Myocyte (in vitro differentiated cells): Measurements from ENCODE around the gene SLC4A3. TPM values are rescaled to one million over a fixed set of nuclear protein-coding genes. Genes with fewer than 3 reads are reported as not detected.
A peak's percentile ranks its signal among the peaks of the same experiment; 100 is the strongest.
"Not testable (repeated sequence)": the region's sequence is repeated elsewhere in the genome, so short reads cannot be mapped to it uniquely, and the experiment has no call there.

Experiments
- DNase-seq: peaks from one replicate; pipeline ENCODE4 v3.0.0-alpha.2; 2012; ENCODE audit warnings: low read depth
- total RNA-seq: library from RNA; depleted of rRNA; stranded (reverse); fragments of >200 nt; gene quantifications from 2 replicates; pipeline ENCODE4 v1.2.3, GENCODE V29; 2014

SLC4A3 gene
- total RNA-seq, 1 donor from 2014 or later, result 4.3 TPM

DNA sequence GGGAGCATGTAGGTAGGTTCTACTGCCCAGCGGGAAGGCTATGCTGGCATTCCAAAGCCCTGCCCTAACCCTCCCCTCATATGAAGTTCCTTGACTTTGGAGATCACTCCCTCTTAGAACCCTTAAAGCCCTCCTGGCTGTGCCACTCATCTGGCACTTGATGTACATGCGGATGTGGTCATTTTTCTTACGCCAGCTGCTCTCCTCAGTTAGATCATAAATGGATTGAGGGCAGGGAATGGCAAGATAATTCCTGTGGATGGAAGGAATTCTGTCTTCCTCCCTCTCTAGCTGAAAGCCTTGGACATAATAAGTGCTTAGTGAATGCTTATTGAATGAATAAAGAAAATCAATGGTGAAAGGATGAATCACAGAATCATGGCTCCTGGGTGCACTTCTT lies 51.6 kb downstream of the SLC4A3 start:
- DNase-seq, result no peak

DNA sequence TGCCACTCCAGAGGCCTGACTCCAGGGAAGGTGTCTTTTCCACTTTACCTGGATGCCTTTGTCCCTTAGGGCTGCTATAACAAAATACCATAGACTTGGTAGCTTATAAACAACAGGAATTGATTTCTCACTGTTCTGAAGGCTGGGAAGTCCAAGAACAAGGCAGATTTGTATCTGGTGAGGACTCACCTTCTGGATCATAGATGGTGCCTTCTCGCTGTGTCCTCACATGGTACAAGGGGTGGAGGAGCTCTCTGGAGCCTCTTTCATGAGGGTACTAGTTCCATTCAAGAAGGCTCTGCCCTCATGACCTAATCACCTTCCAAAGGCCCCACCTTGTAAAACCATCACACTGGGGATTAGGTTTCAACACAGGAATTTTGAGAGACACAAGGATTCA lies 52.1 kb downstream of the SLC4A3 start:
- no peak for DNase-seq

DNA sequence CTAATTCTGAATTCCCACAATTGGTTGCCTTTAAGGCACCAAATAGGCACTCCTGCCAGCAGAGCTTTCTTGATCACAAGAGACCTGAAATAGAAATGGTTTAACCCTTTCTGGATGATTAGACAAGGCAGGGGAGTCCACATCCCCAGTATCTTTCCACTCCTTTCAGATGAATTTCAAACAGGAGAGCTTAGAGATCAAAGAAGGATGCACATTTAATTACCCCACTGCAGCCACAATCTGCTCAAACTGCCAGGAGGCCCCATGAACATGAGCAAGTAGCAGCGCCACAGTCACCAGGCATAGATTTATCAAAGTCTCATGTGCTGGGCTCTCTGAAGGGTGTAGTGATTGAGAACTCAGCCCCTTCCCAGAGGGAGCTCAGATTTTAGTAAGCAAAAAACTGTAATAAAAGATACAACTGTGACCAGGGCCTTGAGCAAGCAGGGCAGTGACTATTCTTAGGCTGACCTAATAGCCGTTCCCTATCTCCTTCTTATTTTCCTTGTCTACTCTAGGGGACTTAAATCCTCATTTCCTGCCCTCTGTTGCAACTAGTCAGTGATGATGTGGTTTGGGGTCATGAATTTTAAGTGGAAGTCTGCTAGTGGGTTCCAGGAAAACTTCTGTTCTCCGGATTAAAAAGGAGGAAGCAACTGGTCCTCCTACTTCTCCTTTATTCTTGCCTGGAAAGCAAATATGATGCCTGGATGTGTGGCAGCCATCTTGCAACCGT lies 53.7 kb downstream of the SLC4A3 start:
- DNase-seq, result no peak

DNA sequence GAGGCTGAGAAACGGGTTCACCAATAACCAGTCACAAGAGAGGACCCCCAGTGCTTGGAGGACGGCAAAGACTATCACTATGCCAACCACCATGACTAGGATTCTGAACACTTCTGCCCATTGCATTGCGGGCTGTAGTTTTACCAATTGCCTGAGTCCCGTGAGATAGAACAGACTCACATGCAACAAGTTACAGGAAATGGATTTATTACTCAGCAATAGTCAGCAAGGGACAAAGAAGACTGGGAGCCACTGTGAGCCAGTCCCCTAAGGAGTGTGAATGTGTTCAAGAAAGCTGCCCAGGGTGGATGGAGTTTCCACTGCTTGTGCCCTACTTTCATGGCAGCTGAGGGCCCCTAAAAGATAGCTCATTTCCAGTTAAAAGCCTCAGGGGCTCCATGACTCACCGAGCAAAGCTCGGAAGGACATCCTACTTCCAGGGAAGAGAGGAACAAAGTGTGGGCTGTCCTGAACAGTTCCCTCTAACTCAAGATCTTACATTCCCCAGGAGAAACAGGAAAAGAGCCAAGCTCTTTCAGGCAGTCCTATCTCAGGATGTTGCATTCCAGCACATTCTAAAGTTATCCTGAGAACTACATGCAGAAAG lies 54.4 kb downstream of the SLC4A3 start:
- DNase-seq, result no peak

DNA sequence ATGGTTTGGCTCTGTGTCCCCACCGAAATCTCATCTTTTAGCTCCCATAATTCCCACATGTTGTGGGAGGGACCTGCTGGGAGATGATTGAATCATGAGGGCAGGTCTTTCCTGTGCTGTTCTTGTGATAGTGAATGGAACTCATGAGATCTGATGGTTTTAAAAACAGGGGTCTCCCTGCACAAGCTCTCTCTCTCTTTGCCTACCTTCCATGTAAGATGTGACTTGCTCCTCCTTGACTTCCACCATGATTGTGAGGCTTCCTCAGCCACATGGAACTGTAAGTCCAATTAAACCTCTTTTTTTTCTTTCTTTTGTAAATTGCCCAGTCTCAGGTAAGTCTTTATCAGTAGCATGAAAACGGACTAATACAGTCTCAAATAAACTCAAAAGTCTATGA lies 56.0 kb downstream of the SLC4A3 start:
- not testable (repeated sequence) for DNase-seq

DNA sequence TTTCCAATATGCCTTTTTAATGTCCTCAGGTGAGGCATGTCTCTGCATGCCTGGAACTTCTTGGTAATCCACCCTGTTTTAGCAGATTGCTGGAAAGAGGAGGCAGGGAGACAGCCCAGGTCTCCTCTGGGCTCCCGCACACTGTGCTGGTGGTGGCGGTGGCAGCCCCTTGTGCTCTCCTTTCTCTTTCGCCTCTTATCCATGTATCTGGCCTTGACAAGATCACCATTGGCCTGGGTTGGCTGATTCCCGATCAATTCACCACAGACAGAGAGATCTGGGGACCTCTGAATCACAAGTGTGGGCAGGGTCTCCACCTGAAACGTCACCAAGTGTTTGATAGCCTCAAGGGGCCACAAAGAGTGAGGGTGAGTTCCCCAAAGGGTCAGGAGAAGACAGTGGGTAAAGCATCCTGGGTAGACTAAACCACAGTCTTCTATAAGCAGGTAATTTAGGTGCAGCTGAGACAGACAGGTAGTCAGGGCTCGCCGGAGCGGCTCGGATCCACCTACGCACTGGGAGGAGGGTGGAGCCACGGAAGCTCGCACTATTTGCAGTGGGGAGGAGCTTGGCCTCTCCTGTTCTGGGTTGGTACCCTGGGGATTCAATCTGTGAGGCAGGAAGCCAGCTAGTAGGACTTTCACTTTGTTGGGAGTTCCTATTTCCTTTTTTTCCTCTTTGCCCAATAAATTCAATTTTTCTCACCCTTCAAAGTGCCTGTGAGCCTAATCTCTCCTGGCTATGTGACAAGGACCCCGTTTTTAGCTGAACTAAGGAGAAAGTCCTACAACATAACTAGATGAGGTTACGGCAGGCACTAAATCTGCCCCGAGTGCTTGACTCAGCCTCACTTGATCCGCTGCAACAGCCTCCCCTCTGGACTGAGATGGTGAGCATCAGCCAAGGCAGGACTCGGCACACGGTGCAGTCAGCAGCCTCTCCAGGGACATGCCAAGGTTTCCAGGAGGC lies 57.6 kb downstream of the SLC4A3 start:
- DNase-seq, result peak; percentile 68

DNA sequence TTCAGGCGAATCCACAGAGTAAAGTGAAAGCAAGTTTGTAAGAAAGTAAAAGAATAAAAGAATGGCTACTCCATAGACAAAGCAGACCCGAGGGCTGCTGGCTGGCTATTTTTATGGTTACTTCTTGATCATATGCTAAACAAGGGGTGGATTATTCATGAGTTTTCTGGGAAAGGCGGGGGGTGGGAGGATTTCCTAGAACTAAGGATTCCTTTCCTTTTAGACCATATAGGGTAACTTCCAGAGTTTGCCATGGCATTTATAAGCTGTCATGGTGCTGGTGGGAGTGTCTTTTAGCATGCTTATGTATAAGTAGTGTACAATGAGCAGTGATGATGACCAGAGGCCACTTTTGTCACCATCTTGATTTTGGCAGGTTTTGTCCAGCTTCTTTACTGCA lies 59.8 kb downstream of the SLC4A3 start:
- DNase-seq, result no peak

DNA sequence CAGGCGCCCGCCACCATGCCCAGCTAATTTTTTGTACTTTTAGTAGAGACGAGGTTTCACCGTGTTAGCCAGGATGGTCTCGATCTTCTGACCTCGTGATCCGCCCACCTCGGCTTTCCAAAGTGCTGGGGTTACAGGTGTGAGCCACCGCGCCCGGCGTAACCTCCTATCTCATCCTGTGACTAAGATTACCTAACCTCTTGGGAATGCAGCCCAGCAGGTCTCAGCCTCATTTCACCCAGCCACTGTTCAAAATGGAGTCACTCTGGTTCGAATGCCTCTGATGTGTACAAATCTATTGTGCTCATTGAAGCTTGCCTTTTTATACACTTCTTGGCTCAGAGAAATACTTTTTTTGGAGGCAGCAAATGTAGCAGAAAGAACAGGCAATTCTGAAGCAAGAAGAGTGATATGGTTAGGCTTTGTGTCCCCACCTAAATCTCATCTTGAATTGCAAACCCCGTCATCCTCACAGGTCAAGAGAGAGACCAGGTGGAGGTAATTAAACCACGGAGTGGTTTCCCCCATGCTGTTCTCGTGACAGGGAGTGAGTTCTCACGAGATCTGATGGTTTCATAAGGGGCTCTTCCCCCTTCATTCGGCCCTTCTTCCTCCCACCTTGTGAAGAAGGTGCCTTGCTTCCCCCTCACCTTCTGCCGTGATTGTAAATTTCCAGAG lies 60.6 kb downstream of the SLC4A3 start:
- DNase-seq, result no peak

DNA sequence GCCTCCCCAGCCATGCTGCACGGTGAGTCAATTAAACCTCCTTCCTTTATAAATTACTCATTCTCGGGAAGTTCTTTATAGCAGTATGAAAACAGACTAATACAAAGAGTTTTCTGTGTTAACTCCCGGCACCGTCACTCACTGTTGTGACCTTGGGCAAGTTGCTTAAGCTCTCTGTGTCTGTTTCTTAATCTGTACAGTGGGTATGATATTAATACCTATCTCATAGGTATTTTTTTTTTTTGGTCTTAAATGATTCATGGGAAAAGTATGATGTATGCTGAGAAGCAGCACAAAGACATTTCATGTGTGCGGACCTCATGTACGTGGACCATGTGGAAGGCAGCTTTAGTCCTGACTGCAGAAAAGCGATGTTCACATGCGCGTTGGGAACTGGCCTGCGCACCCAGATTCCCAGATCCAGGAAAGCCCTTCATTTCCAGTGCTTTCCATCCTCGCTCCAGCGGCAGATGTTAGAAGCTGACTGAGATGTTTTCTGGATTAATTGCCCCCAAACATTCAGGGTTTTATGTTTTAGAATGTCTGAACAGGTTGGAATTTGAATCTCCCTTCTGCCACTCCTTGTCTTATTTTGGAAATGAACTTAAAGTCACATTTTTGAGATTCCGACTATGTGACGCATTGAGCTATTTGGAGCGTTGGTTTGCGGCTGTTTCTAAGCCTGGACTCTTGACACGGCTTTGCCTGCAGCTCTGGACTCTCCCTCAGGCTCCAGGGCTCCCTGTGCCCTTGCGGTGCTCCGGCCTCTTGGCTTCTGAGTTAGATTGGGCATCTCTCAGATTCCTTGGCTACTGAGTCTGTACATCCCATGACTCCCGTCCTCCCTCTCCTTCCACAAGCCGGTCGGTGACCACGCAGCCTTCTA lies 61.4 kb downstream of the SLC4A3 start:
- peak; percentile 97 for DNase-seq

DNA sequence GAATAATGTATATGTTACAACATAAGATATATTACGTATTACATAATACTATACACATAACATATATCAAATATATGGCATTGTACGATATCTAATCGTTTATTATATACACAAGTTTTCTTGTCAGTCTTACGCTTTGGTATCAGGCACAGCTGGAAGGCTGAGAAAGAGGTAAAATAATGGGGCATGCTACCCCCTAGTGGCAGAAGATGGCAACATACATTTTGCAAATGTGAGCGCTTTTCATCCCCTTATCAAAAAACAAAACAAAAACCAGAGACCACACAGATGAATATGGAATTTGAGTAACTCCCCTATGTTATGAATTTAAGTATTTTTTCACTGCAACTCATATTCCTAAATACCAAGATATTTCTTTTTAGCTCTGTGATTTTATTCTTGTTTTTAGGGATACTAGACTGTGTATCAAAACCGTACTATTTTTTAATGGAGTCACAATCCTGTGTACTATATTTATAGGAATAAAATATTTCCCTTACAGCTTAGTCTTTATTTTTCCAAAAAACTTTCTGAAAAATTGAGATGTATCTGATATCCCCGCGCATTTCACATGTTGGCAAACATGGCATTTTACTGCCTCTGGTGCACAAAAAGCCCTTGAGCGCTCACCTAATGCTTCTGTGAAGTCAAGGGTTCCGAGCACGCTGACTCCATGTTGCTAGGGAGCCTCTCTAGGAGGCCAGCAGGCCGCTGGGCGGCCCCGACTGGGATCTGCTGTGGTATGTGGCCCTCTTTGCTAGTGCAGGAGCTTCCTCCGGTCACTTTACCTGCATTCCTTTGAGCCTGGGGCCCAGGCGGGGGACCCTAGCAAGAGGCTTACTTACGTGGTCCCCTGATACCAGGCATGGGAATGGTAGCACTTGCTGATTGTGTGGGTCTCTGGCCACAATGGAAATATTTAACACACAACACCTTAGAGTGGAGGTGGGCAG lies 62.5 kb downstream of the SLC4A3 start:
- peak; percentile 74 for DNase-seq

DNA sequence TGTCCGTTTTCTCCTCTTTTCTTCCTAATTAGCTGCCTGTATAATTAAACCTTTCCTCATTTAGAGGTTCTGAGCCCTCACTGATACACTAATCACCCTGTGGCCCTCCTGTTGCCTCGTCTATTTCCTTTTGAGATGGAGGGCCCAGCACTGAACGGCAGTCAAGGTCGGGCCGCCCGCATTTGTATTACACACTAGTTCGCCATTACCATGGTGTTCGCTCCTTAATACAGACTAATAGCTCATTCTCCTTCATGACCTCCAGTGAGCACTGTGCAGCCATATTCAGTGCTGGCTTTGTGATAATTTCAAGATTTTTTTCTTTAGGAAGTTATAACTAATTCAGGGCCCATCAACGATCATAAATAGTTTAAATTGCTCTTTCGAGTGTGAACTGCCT lies 64.1 kb downstream of the SLC4A3 start:
- DNase-seq, result no peak

Other genes with a start within 250 kb of the SLC4A3 start
- gene DNPEP, start 239.7 kb upstream of the SLC4A3 start, total RNA-seq, result 61.4 and 65.3 TPM in 2 replicates
- gene DES, start 209.3 kb upstream of the SLC4A3 start, total RNA-seq, result 10,265 and 13,585 TPM in 2 replicates
- 78.0 and 79.8 TPM in 2 replicates for gene SPEG, start 192.8 kb upstream of the SLC4A3 start, total RNA-seq
- gene GMPPA, start 128.7 kb upstream of the SLC4A3 start, total RNA-seq, result 43.1 and 57.0 TPM in 2 replicates
- gene ASIC4, start 113.1 kb upstream of the SLC4A3 start, total RNA-seq, result 0.29 and 0.31 TPM in 2 replicates
- 382 and 388 TPM in 2 replicates for gene CHPF, start 83.8 kb upstream of the SLC4A3 start, total RNA-seq
- 5.8 and 9.0 TPM in 2 replicates for gene TMEM198, start 83.6 kb upstream of the SLC4A3 start, total RNA-seq
- gene OBSL1, start 56.1 kb upstream of the SLC4A3 start, total RNA-seq, result 159 and 173 TPM in 2 replicates
- gene INHA, start 55.3 kb upstream of the SLC4A3 start, total RNA-seq, result 0.48 and 0.62 TPM in 2 replicates
- gene STK11IP, start 29.8 kb upstream of the SLC4A3 start, total RNA-seq, result 13.0 and 14.7 TPM in 2 replicates